GM10266 (cell line): ENCODE measurements around the gene MEIS1.

Experiments
- DNase-seq: peaks from one replicate; pipeline ENCODE4 v3.0.0; 2012; ENCODE audit errors: extremely low spot score
- CTCF ChIP-seq: IDR thresholded peaks from 2 replicates; pipeline ENCODE4 v1.5.1; 2012; ENCODE audit warnings: mild to moderate bottlenecking, low read depth; ENCODE audit not compliant: control insufficient read depth, insufficient read depth; ENCODE audit errors: missing control alignments

Gene MEIS1

GRCh38 chr2:66432801-66433694 is 1.9 kb upstream of the MEIS1 start:
- TF ChIP-seq CTCF = no peak
- no peak for DNase-seq

DNA sequence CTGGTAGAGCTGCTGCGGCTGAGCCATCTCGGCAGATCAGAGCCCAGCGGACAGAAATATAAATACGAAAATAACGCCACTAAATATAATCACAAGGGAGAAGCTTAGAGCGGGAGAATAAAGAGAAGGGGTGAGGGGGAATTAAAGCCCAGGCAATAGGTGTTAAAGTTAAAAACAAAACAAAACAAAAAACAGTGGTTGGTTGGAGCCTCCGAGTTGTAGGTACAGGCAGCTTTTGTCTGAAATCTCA is 1.3 kb upstream of the MEIS1 start:
- DNase-seq = no peak
- TF ChIP-seq CTCF = no peak

DNA sequence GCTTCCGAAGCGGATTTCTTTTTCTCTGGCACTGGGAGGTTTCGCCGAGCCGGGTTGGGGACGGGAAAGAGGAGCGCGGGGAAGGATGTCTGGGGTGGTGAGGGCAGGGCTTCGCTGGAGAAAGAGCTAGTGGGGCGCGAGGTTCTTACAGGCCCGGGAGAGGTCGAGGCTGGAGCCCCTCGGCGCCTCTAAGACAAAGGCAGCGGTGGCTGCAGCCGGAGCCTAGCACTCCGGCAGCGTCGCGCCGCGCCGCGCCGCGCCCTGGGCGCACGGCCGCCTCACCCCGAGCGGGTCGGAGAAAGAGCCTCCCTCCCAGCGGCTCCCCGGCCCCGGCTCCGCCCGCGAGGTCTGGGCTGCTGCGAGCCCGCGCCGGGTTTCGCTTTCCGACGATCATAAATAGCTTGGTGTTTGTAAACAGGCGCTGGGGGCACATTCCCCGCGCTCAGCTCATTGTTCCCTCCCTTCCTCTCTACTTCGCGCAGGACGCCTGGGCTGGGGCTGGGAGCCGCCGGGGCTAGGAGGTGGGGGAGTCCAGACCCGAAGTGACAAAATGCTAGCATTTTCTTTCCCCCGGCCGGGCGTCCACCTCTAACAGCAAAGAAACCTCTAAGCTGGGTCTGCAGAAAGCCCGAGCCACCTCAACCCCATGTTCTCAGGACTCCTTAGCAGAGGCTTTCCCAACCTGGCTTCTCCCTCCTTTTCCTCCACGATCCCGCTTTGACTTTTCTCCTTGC is 813 bp upstream of the MEIS1 start:
- TF ChIP-seq CTCF = no peak
- DNase-seq = no peak

- DNase-seq = no peak
These were observed 587 bp downstream of the MEIS1 start for GRCh38 chr2:66435549-66435875.

DNA sequence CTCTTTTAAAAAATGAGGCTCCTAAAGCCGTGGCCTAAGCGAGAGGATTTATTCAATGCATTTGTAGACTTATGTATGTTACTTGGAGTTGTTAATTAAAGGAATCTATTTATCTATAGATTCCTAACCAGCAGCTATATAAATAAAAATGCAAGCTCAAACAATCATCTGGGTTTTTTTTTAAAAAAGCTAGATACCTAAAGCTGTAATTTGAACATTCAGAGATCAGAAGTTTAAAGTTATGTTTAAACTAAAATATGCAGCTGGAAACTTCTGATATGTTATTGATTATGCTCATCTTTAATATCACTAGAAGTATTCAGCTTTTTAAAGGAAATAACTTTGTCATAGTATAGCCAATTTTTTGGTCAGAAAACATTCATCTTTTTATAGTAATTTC is 1.0 kb downstream of the MEIS1 start:
- TF ChIP-seq CTCF = no peak
- DNase-seq = no peak

More at GRCh38 chr2:66435549-66435875, 587 bp downstream of the MEIS1 start:
- TF ChIP-seq CTCF = no peak

DNA sequence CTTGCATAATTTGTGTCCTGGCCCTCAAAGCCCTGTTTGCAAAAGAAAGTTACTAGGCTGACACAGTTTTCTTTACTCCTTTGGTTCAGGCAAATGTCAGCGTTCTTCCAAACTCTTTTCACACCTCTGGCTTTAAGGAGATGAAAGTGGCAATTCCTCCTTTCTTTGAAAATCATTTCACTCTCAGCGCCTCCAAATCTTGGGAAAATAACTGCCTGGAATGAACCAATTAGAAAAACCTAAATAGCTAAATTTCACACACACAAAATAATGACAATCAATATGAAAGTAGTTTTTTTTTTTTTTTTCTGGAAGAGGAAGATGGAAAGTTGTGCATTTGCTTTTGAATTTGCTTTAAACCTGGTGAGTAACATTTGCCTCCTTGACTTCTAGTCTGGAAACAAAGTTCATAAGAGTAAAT is 1.7 kb downstream of the MEIS1 start:
- no peak for DNase-seq
- no peak for TF ChIP-seq CTCF

DNA sequence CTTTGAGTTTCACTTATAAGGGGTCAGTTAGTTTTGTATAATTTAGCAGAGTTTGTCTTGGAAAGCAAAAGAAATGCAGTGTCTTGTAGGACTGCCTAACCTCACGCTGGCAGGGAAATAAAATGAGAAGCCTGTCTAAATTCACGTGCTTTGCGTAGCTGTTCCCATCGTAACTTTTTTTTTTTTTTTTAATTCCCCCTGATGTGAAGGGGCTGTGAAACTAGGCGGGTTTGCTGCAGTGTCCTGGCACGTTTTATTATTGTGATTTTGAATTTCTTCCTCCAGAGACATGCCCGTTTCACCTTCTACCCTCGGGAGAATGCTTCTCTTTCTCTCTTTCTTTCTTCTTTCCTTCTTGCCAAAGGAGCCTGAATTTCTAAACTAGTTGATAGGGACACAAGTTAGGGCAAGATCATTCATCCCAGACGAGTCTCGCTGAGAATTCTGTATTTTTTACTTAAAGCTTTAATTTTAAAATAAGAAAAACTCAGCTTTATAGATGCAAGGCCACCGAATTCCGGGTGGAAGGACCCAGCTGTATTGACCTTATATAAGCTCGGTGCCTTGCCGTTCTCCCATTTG is 2.3 kb downstream of the MEIS1 start:
- no peak for DNase-seq
- TF ChIP-seq CTCF = no peak
